IMR-90 (cell line): Measurements from ENCODE around the gene ZNF26. TPM values are rescaled to one million over a fixed set of nuclear protein-coding genes. Genes with fewer than 3 reads are reported as not detected.

Source experiments
- ATAC-seq: fragments of 200-7000 bp; cut with Tn5 transposase; 2 replicates; pipeline ENCODE4 v1.9.1; 2020; ENCODE audit warnings: low read depth, mild to moderate bottlenecking, moderate library complexity
- BruUV-seq: library from RNA; stranded (reverse); fragments of 400-500 nt; replicated peaks from 2 replicates; lab custom pipeline; 2021; lab: Mats Ljungman, UMichigan
- CTCF ChIA-PET: fragments of 300-600 bp; formaldehyde crosslinking; extraction: SDS; loops from one replicate; lab custom pipeline; 2021; ENCODE audit warnings: antibody characterized with exemption; lab: Yijun Ruan, JAX
- POLR2A ChIA-PET: fragments of 300-600 bp; sonication (Branson Sonifier 250); formaldehyde crosslinking; loops from one replicate; lab custom pipeline; 2022; ENCODE audit warnings: antibody characterized with exemption; ENCODE audit not compliant: unreplicated experiment; lab: Charles Lee
- DNase-seq: peaks from one replicate; pipeline ENCODE4 v3.0.0; 2013
- H2AFZ ChIP-seq: replicated peaks from 2 replicates; pipeline ENCODE3; 2013; ENCODE audit warnings: low read length, mild to moderate bottlenecking; ENCODE audit not compliant: poor library complexity
- H2AK5ac ChIP-seq: 2 replicates; pipeline ENCODE4 v1.6.1; 2013; ENCODE audit warnings: low read depth, low read length, inconsistent platforms
- H2AK9ac ChIP-seq: replicated peaks from 2 replicates; pipeline ENCODE3; 2013; ENCODE audit warnings: mild to moderate bottlenecking, low read depth, low read length, moderate library complexity; ENCODE audit not compliant: poor library complexity
- H2BK120ac ChIP-seq: 2 replicates; pipeline ENCODE4 v1.6.1; 2013; ENCODE audit warnings: low read depth, low read length, inconsistent platforms
- H2BK15ac ChIP-seq: 3 replicates; pipeline ENCODE4 v1.6.1; 2013; ENCODE audit warnings: low read depth, low read length, inconsistent platforms
- H2BK20ac ChIP-seq: 2 replicates; pipeline ENCODE4 v1.6.1; 2013; ENCODE audit warnings: low read depth, mild to moderate bottlenecking, inconsistent platforms, low read length, moderate library complexity
- H2BK5ac ChIP-seq: 2 replicates; pipeline ENCODE4 v1.6.1; 2013; ENCODE audit warnings: mild to moderate bottlenecking, low read depth, low read length, inconsistent platforms; ENCODE audit not compliant: poor library complexity, severe bottlenecking
- H3K14ac ChIP-seq: replicated peaks from 2 replicates; pipeline ENCODE4 v1.6.1; 2013; ENCODE audit warnings: low read depth, low read length, inconsistent platforms
- H3K18ac ChIP-seq: 2 replicates; pipeline ENCODE4 v1.6.1; 2013; ENCODE audit warnings: low read depth, low read length, control low read depth
- H3K23ac ChIP-seq: 2 replicates; pipeline ENCODE4 v1.6.1; 2013; ENCODE audit warnings: low read depth, low read length, inconsistent platforms
- H3K27ac ChIP-seq: 2 replicates; pipeline ENCODE4 v1.5.1; 2013; ENCODE audit warnings: mild to moderate bottlenecking, control low read depth, low read length; ENCODE audit not compliant: insufficient read depth
- H3K27me3 ChIP-seq: 2 replicates; pipeline ENCODE4 v1.6.1; 2013; ENCODE audit warnings: low read length; ENCODE audit not compliant: control insufficient read depth, insufficient read depth
- H3K36me3 ChIP-seq: 2 replicates; pipeline ENCODE4 v1.6.1; 2013; ENCODE audit warnings: low read length, mixed read lengths; ENCODE audit not compliant: control insufficient read depth, insufficient read depth
- H3K4ac ChIP-seq: 2 replicates; pipeline ENCODE4 v1.6.1; 2013; ENCODE audit warnings: low read depth, low read length, inconsistent platforms
- H3K4me1 ChIP-seq: 2 replicates; pipeline ENCODE4 v1.6.1; 2013; ENCODE audit warnings: low read length, mixed read lengths; ENCODE audit not compliant: control insufficient read depth, insufficient read depth
- H3K4me2 ChIP-seq: 2 replicates; pipeline ENCODE4 v1.6.1; 2013; ENCODE audit warnings: low read depth, mild to moderate bottlenecking, control low read depth, low read length, moderate library complexity
- H3K4me3 ChIP-seq: 2 replicates; pipeline ENCODE4 v1.5.1; 2013; ENCODE audit warnings: low read depth, mild to moderate bottlenecking, control low read depth, low read length, moderate library complexity; ENCODE audit not compliant: insufficient read depth
- H3K56ac ChIP-seq: 2 replicates; pipeline ENCODE4 v1.6.1; 2013; ENCODE audit warnings: low read length, inconsistent platforms; ENCODE audit not compliant: insufficient read depth; ENCODE audit errors: extremely low read depth
- H3K79me1 ChIP-seq, 2 experiments: 2 replicates each; pipeline ENCODE4 v1.6.1; 2013; ENCODE audit warnings: low read length in 2 of 2, inconsistent platforms in 1 of 2, low read depth in 1 of 2
- H3K9ac ChIP-seq: 2 replicates; pipeline ENCODE4 v1.6.1; 2013; ENCODE audit warnings: low read depth, low read length, control low read depth
- H3K9me1 ChIP-seq: 2 replicates; pipeline ENCODE4 v1.6.1; 2013; ENCODE audit warnings: low read length, inconsistent platforms; ENCODE audit not compliant: insufficient read depth
- H3K9me3 ChIP-seq: 2 replicates; pipeline ENCODE4 v1.6.1; 2013; ENCODE audit warnings: low read length; ENCODE audit not compliant: control insufficient read depth, insufficient read depth
- H4K20me1 ChIP-seq: 2 replicates; pipeline ENCODE4 v1.6.1; 2013; ENCODE audit warnings: low read length, inconsistent platforms; ENCODE audit not compliant: insufficient read depth
- H4K5ac ChIP-seq: 2 replicates; pipeline ENCODE4 v1.6.1; 2013; ENCODE audit warnings: mild to moderate bottlenecking, low read depth, low read length, control low read depth
- H4K8ac ChIP-seq, 2 experiments: 2 replicates each; pipeline ENCODE4 v1.6.1; 2013; ENCODE audit warnings: low read depth in 2 of 2, low read length in 2 of 2, control low read depth in 1 of 2, inconsistent platforms in 1 of 2
- H4K91ac ChIP-seq: 2 replicates; pipeline ENCODE4 v1.6.1; 2013; ENCODE audit warnings: low read depth, low read length, inconsistent platforms; ENCODE audit not compliant: insufficient read depth
- BHLHE40 ChIP-seq: fragments of 150-350 bp; IDR thresholded peaks from 2 replicates; pipeline ENCODE4 v1.6.1; 2016; ENCODE audit warnings: mild to moderate bottlenecking, low read depth, low read length
- CEBPB ChIP-seq: IDR thresholded peaks from 2 replicates; pipeline ENCODE4 v1.6.1; 2012; ENCODE audit warnings: low read depth, low read length, improper control_type of control experiment
- CHD1 ChIP-seq: IDR thresholded peaks from 2 replicates; pipeline ENCODE4 v1.6.1; 2012; ENCODE audit warnings: low read depth, low read length, improper control_type of control experiment
- FOS ChIP-seq: fragments of 150-350 bp; IDR thresholded peaks from 2 replicates; pipeline ENCODE4 v1.6.1; 2016; ENCODE audit warnings: low read depth, low read length
- MAFK ChIP-seq: IDR thresholded peaks from 2 replicates; pipeline ENCODE4 v1.6.1; 2012; ENCODE audit warnings: low read depth, low read length, improper control_type of control experiment
- MAZ ChIP-seq: IDR thresholded peaks from 2 replicates; pipeline ENCODE4 v1.6.1; 2012; ENCODE audit warnings: low read depth, mild to moderate bottlenecking, low read length, improper control_type of control experiment, moderate library complexity, borderline replicate concordance
- MXI1 ChIP-seq: IDR thresholded peaks from 2 replicates; pipeline ENCODE4 v1.6.1; 2012; ENCODE audit warnings: low read depth, mild to moderate bottlenecking, low read length, moderate library complexity, borderline replicate concordance
- NFE2L2 ChIP-seq: fragments of 150-350 bp; IDR thresholded peaks from 2 replicates; pipeline ENCODE4 v1.6.1; 2016; ENCODE audit warnings: low read depth, mild to moderate bottlenecking, low read length
- POLR2A ChIP-seq: IDR thresholded peaks from 2 replicates; pipeline ENCODE4 v1.6.1; 2012; ENCODE audit warnings: mild to moderate bottlenecking, low read depth, low read length
- RAD21 ChIP-seq: IDR thresholded peaks from 2 replicates; pipeline ENCODE4 v1.6.1; 2012; ENCODE audit warnings: low read length, improper control_type of control experiment
- RCOR1 ChIP-seq: IDR thresholded peaks from 2 replicates; pipeline ENCODE4 v1.6.1; 2012; ENCODE audit warnings: mild to moderate bottlenecking, low read length, improper control_type of control experiment; ENCODE audit not compliant: insufficient replicate concordance
- RFX5 ChIP-seq: IDR thresholded peaks from 2 replicates; pipeline ENCODE4 v1.8.0; 2012; ENCODE audit warnings: low read depth, mild to moderate bottlenecking, low read length, moderate library complexity
- SMC3 ChIP-seq: fragments of 150-350 bp; IDR thresholded peaks from 2 replicates; pipeline ENCODE4 v1.6.1; 2016; ENCODE audit warnings: low read depth, mild to moderate bottlenecking, antibody characterized with exemption, low read length, moderate library complexity
- WGBS, 2 experiments: methylation state at CpG; one replicate each; pipeline versions ENCODE4 v1.1.5 to v1.1.7; 2013; ENCODE audit warnings: missing lambda C conversion rate in 2 of 2; ENCODE audit not compliant: insufficient read length in 1 of 2; ENCODE audit errors: extremely low coverage in 2 of 2; 5-methylcytosine and 5-hydroxymethylcytosine counted together
- dilution Hi-C: fragments of 300-500 bp; cut with HindIII; formaldehyde crosslinking; loops from one replicate; pipeline ENCODE4 v1.14.3; 2018; ENCODE audit warnings: low sequenced_read_pairs; ENCODE audit not compliant: unreplicated experiment
- in situ Hi-C: fragments of 300-500 bp; cut with MboI; formaldehyde crosslinking; loops from 3 replicates; pipeline ENCODE4 v1.14.3; 2019; ENCODE audit warnings: low sequenced_read_pairs, inconsistent platforms, mixed read lengths
- intact Hi-C: fragments of 100-400 bp; cut with micrococcal nuclease; formaldehyde crosslinking; loops from 2 replicates; pipeline ENCODE4 v1.10.0; 2022
- polyA plus RNA-seq, 3 experiments: library from polyadenylated mRNA; depleted of rRNA; stranded (reverse); fragments of >200 nt; gene quantifications; 2 replicates each; pipeline ENCODE4 v1.2.3, GENCODE V29; 2012; ENCODE audit warnings: low replicate concordance in 1 of 3
- total RNA-seq: library from RNA; depleted of rRNA; stranded (reverse); fragments of >200 nt; gene quantifications from 2 replicates; pipeline ENCODE4 v1.2.3, GENCODE V29; 2012
- TF ChIP-seq, protein P1 (sequence below): fragments of 150-350 bp; IDR thresholded peaks from 2 replicates; pipeline ENCODE4 v1.6.1; 2017; ENCODE audit warnings: mild to moderate bottlenecking, antibody characterized with exemption, low read length, low read depth
- TF ChIP-seq, protein P2 (sequence below): conservative IDR thresholded peaks from 2 replicates; pipeline ENCODE4 v1.5.1; 2012; ENCODE audit warnings: mild to moderate bottlenecking, low read depth, low read length, improper control_type of control experiment
- TF ChIP-seq, protein P3 (sequence below): fragments of 150-350 bp; IDR thresholded peaks from 2 replicates; pipeline ENCODE4 v1.6.1; 2016; ENCODE audit warnings: low read depth, mild to moderate bottlenecking, low read length, moderate library complexity, borderline replicate concordance

Gene ZNF26
- total and polyA plus RNA-seq, 2 of the 4 experiments (the other 2 are of a cell fraction), result 6.3 to 11.8 TPM

DNA sequence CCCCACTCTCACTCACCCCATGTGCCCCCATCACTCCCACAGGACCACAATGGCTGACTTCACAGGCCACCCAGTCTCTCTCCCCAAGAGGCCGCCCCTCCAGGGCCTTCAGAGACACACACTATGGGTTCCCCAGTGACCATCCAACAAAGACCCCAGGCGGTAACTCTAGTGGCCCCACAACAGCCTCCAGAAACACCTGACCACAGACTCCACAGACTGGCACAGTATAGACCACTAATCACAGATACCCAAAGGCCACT, 33.1 kb upstream of the ZNF26 start:
- no peak overlapping the region for H4K91ac ChIP-seq
- ATAC-seq (no peak), DNase-seq (no peak)
- intact Hi-C loops (no loop called here), in situ Hi-C loops (no loop called here), dilution Hi-C loops (no loop called here)
- H2AK9ac ChIP-seq, result no peak overlapping the region
- no peak overlapping the region for H3K27ac ChIP-seq
- H2BK15ac ChIP-seq, result no peak overlapping the region
- no peak overlapping the region for H2AK5ac ChIP-seq
- H4K5ac ChIP-seq, result no peak overlapping the region
- no peak overlapping the region for H2BK5ac ChIP-seq
- H3K79me1 ChIP-seq, result peaks cover 27 to 61% of the 10 kb centered on the region in 2 experiments
- no peaks in the 10 kb centered on the region for H3K9me1 ChIP-seq
- H3K27me3 ChIP-seq, result no peaks in the 10 kb centered on the region
- no peaks in the 10 kb centered on the region for H4K20me1 ChIP-seq
- no CpG with 5 or more reads among the region's 2 CpGs for WGBS, 2 experiments
- H3K9me3 ChIP-seq, result peaks cover 53% of the 10 kb centered on the region
- H2BK20ac ChIP-seq, result no peak overlapping the region
- no peak overlapping the region for H3K23ac ChIP-seq
- H3K4me3 ChIP-seq, result no peak overlapping the region
- no peak overlapping the region for H3K14ac ChIP-seq
- peaks cover 26% of the 10 kb centered on the region for H3K36me3 ChIP-seq
- H3K4me1 ChIP-seq, result peaks cover 6% of the 10 kb centered on the region
- ChIA-PET CTCF (no interaction called here), POLR2A (no interaction called here)
- TF ChIP-seq NFE2L2 (no peak), RFX5 (no peak), RAD21 (no peak), FOS (no peak), MAFK (no peak), RCOR1 (no peak), BHLHE40 (no peak), MAZ (no peak), CEBPB (no peak), POLR2A (no peak), MXI1 (no peak), CHD1 (no peak), SMC3 (no peak)
- TF ChIP-seq, protein P1, sequence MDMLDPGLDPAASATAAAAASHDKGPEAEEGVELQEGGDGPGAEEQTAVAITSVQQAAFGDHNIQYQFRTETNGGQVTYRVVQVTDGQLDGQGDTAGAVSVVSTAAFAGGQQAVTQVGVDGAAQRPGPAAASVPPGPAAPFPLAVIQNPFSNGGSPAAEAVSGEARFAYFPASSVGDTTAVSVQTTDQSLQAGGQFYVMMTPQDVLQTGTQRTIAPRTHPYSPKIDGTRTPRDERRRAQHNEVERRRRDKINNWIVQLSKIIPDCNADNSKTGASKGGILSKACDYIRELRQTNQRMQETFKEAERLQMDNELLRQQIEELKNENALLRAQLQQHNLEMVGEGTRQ, result no peak
- TF ChIP-seq, protein P2, sequence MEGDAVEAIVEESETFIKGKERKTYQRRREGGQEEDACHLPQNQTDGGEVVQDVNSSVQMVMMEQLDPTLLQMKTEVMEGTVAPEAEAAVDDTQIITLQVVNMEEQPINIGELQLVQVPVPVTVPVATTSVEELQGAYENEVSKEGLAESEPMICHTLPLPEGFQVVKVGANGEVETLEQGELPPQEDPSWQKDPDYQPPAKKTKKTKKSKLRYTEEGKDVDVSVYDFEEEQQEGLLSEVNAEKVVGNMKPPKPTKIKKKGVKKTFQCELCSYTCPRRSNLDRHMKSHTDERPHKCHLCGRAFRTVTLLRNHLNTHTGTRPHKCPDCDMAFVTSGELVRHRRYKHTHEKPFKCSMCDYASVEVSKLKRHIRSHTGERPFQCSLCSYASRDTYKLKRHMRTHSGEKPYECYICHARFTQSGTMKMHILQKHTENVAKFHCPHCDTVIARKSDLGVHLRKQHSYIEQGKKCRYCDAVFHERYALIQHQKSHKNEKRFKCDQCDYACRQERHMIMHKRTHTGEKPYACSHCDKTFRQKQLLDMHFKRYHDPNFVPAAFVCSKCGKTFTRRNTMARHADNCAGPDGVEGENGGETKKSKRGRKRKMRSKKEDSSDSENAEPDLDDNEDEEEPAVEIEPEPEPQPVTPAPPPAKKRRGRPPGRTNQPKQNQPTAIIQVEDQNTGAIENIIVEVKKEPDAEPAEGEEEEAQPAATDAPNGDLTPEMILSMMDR, result no peak
- TF ChIP-seq, protein P3, sequence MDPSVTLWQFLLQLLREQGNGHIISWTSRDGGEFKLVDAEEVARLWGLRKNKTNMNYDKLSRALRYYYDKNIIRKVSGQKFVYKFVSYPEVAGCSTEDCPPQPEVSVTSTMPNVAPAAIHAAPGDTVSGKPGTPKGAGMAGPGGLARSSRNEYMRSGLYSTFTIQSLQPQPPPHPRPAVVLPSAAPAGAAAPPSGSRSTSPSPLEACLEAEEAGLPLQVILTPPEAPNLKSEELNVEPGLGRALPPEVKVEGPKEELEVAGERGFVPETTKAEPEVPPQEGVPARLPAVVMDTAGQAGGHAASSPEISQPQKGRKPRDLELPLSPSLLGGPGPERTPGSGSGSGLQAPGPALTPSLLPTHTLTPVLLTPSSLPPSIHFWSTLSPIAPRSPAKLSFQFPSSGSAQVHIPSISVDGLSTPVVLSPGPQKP, result no peak
- no peak overlapping the region for H4K8ac ChIP-seq
- H2AFZ ChIP-seq, result no peak overlapping the region
- no peak overlapping the region for H3K56ac ChIP-seq
- H3K18ac ChIP-seq, result no peak overlapping the region
- BruUV-seq, result no TSS peak
- H3K4ac ChIP-seq, result no peak overlapping the region
- H3K9ac ChIP-seq, result no peak overlapping the region
- H3K4me2 ChIP-seq, result no peak overlapping the region
- H2BK120ac ChIP-seq, result no peak overlapping the region
